HG03457 (cell line): ENCODE data around the gene ZNF763.
"Not testable (repeated sequence)": the region's sequence is repeated elsewhere in the genome, so short reads cannot be mapped to it uniquely, and the experiment has no call there.

Experiments used
- ATAC-seq: cut with Tn5 transposase; IDR thresholded peaks from one replicate; pipeline ENCODE4 v1.9.1; 2021; ENCODE audit warnings: moderate number of reproducible peaks; ENCODE audit not compliant: unreplicated experiment

ZNF763 gene

GRCh38 chr19:11964858-11965645 is at the start of gene ZNF763:
TSS of gene ZNF763 (plus strand) at chr19:11965040. CDS start at chr19:11965209, 169 bp downstream.
- ATAC-seq: peak; percentile 60

GRCh38 chr19:11921852-11922495 is 42.9 kb upstream of the ZNF763 start:
- no peak for ATAC-seq

- ATAC-seq: peak; percentile 62
Observed at GRCh38 chr19:11924886-11925650, 39.8 kb upstream of the ZNF763 start, which contains the start of gene ZNF700. TSS of gene ZNF700 (plus strand) at chr19:11925107. CDS start at chr19:11925211, 104 bp downstream.

GRCh38 chr19:11925651-11926187 is 39.1 kb upstream of the ZNF763 start:
- ATAC-seq: not testable (repeated sequence)

GRCh38 chr19:11927227-11927626 is 37.6 kb upstream of the ZNF763 start:
- no peak for ATAC-seq

GRCh38 chr19:11931051-11931450 is 33.8 kb upstream of the ZNF763 start:
- no peak for ATAC-seq

DNA sequence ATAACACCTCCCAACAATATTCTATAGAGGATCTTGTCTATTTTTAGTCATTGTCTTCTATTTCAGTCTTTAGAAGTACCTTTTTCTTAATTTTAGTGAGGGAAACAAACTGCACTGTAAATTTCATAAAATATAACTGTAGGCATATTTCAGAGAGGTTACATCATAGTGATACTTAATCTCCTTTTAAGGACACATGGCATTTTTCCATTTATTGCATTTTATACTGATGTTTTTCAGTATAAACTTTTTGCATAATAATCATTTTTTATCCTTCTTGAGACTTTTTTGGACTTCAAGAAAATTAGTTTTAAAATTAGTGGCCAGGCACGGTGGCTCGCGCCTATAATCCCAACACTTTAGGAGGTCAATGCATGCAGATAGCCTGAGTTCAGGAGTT is 33.3 kb upstream of the ZNF763 start:
- no peak for ATAC-seq

DNA sequence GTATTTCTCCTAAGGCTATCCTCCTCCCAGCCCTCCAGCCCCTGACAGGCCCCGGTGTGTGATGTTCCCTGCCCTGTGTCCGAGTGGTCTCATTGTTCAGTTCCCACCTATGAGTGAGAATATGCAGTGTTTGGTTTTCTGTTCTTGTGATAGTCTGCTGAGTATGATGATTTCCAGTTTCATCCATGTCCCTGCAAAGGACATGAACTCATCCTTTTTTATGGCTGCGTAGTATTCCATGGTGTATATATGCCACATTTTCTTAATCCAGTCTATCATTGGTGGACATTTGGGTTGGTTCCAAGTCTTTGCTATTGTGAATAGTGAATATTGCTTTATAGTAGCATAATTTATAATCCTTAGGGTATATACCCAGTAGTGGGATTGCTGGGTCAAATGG is 29.0 kb upstream of the ZNF763 start:
- not testable (repeated sequence) for ATAC-seq

- not testable (repeated sequence) for ATAC-seq
Observed at GRCh38 chr19:11938383-11938782, 26.5 kb upstream of the ZNF763 start.

DNA sequence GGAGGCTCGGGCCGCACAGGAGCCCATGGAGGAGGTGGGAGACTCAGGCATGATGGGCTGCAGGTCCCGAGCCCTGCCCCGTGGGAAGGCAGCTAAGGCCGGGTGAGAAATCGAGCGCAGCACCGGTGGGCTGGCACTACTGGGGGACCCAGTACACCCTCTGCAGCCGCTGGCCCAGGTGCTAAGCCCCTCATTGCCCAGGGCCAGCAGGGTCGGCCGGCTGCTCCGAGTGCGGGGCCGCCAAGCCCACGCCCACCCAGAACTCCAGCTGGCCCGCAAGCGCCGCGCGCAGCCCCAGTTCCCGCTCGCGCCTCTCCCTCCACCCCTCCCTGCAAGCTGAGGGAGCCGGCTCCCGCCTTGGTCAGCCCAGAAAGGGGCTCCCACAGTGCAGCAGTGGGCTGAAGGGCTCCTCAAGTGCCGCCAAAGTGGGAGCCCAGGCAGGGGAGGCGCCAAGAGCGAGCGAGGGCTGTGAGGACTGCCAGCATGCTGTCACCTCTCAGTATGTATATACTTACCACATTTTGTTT is 23.4 kb upstream of the ZNF763 start:
- ATAC-seq: not testable (repeated sequence)

DNA sequence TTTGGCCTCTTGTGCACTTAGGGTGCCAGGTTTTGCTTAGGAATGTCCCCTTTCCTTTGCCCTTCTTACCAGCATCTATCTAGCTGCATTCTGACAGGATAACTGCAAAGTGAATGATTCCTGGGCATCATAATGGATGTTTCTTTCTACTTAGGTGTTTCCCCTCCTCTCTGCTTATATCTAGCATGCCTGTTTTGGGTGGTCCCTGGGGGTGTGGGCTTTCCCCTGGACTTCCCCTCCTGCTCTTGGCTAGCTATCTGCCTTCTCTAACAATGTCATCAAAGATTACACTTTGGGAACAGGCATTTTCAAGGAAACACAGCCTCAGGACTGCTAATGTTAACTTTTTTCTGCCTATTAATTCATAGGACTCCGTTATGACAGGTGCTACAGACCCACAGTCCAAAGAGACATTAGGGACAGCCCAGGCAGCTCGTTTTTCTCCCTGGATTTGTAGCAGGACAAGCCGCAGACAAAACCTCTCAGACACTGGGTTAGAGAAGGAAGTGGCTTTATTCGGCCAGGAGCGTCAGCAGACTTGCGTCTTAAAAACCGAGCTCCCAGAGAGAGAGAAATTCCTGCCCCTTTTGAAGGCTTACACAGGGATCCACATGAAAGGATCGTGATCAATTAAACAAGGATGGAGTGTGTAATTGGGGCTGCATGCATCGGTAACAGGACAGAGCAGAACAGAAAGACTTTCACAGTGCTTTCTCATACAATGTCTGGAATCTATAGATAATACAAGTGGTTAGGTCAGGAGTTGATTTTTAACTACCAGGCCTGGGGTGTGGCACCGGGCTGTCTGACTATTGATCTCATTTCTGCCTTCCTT is 22.6 kb upstream of the ZNF763 start:
- no peak for ATAC-seq

- ATAC-seq: no peak
Observed at GRCh38 chr19:11942843-11943108, 22.1 kb upstream of the ZNF763 start.

GRCh38 chr19:11944656-11945055 is 20.2 kb upstream of the ZNF763 start:
- ATAC-seq: no peak

GRCh38 chr19:11948646-11949045 is 16.2 kb upstream of the ZNF763 start:
- ATAC-seq: no peak

GRCh38 chr19:11949201-11949600 is 15.6 kb upstream of the ZNF763 start:
- no peak for ATAC-seq

- ATAC-seq: not testable (repeated sequence)
Observed at GRCh38 chr19:11949614-11950080, 15.2 kb upstream of the ZNF763 start.

- no peak for ATAC-seq
Observed at GRCh38 chr19:11950312-11950711, 14.5 kb upstream of the ZNF763 start.

- ATAC-seq: no peak
Observed at GRCh38 chr19:11963566-11964355, 1.1 kb upstream of the ZNF763 start.

GRCh38 chr19:11964496-11964857 is 363 bp upstream of the ZNF763 start:
- ATAC-seq: no peak
